Small intestine (tissue), 7 donors: ENCODE results near the gene CERS2. TPM values are rescaled to one million over a fixed set of nuclear protein-coding genes. Genes with fewer than 3 reads are reported as not detected.

ENCODE experiments used
- DNase-seq, 2 donors: peaks; one replicate each; pipeline versions ENCODE4 v3.0.0 to v3.0.0-alpha.2; 2013
- FAIRE-seq: peaks from 2 replicates; lab custom pipeline; 2012; peaks lifted over from hg19 to GRCh38; lab: Jason Lieb, UNC
- H3K27ac ChIP-seq, 3 donors: one replicate each; pipeline ENCODE4 v1.5.1; 2013; ENCODE audit warnings: low read length in 2 of 3, mild to moderate bottlenecking in 2 of 3, control low read depth in 1 of 3, inconsistent platforms in 1 of 3, low read depth in 1 of 3, moderate library complexity in 1 of 3
- H3K27me3 ChIP-seq, 3 donors: one replicate each; pipeline ENCODE4 v1.6.1; 2013; ENCODE audit warnings: low read length in 3 of 3, inconsistent platforms in 1 of 3; ENCODE audit not compliant: control insufficient read depth in 3 of 3, insufficient read depth in 3 of 3
- H3K36me3 ChIP-seq, 3 donors: one replicate each; pipeline ENCODE4 v1.6.1; 2013; ENCODE audit warnings: low read length in 3 of 3, inconsistent platforms in 1 of 3, low read depth in 1 of 3, mild to moderate bottlenecking in 1 of 3, moderate library complexity in 1 of 3; ENCODE audit not compliant: control insufficient read depth in 3 of 3, insufficient read depth in 2 of 3
- H3K4me1 ChIP-seq, 3 donors: one replicate each; pipeline ENCODE4 v1.6.1; 2013; ENCODE audit warnings: low read length in 2 of 3, inconsistent platforms in 1 of 3, low read depth in 1 of 3, mild to moderate bottlenecking in 1 of 3, moderate library complexity in 1 of 3; ENCODE audit not compliant: control insufficient read depth in 3 of 3, insufficient read depth in 2 of 3
- H3K4me3 ChIP-seq, 3 donors: one replicate each; pipeline ENCODE4 v1.5.1; 2013; ENCODE audit warnings: low read length in 3 of 3, control low read depth in 1 of 3, inconsistent platforms in 1 of 3, low read depth in 1 of 3, mild to moderate bottlenecking in 1 of 3, moderate library complexity in 1 of 3
- H3K9me3 ChIP-seq, 2 donors: one replicate each; pipeline ENCODE4 v1.6.1; 2013; ENCODE audit warnings: low read depth in 1 of 2, low read length in 1 of 2; ENCODE audit not compliant: control insufficient read depth in 2 of 2, insufficient read depth in 1 of 2
- WGBS, 3 donors: extraction: QIAGEN DNeasy Blood & Tissue Kit; methylation state at CpG; one replicate each; pipeline ENCODE4 v1.1.7; 2013; 5-methylcytosine and 5-hydroxymethylcytosine counted together
- polyA plus RNA-seq, 4 donors: library from polyadenylated mRNA; stranded (reverse) in 3 of 4; unstranded in 1 of 4; fragments of 200-250 nt in 3 of 4; fragments of 120-200 nt in 1 of 4; gene quantifications; one replicate each; pipeline versions ENCODE4 v1.2.1 to v1.2.3, GENCODE V29; 2013
- donor health status: healthy with polysubstance abuse.
- donor health status: control.
- donor health status: control.
- donor health status: Bipolar disorder and iron deficiency.
- donor health status: healthy.

The CERS2 gene
- polyA plus RNA-seq, 4 donors, result 111 to 366 (median 193) TPM

- H3K36me3 ChIP-seq, result peaks cover 8 to 52% (median 17%) of the 10 kb centered on the region in 3 donors
- H3K9me3 ChIP-seq, result no peaks in the 10 kb centered on the region
- no peak for FAIRE-seq
- peaks cover 0 to 52% (median 4%) of the 10 kb centered on the region in 3 donors for H3K4me1 ChIP-seq
- 73 to 81% (median 76%) methylated on average over 6 of the region's 6 CpGs for WGBS, 3 donors
- peak; percentile 20 to 64 for DNase-seq
- peak overlapping the region; percentile 89 to 92 (median 90) for H3K27ac ChIP-seq
- peak overlapping the region in 2 of 3 donors; percentile 97 to 99 for H3K4me3 ChIP-seq
- H3K27me3 ChIP-seq, result no peaks in the 10 kb centered on the region
Measured at GRCh38 chr1:150971583-150972416, 2.8 kb downstream of the CERS2 start.

- Histone ChIP-seq H3K27ac (peak overlapping the region; percentile 14 to 90 (median 48)), H3K9me3 (no peaks in the 10 kb centered on the region), H3K36me3 (peaks cover 8 to 61% (median 25%) of the 10 kb centered on the region in 3 donors), H3K4me1 (peaks cover 0 to 44% (median 2%) of the 10 kb centered on the region in 3 donors), H3K4me3 (peak overlapping the region in 2 of 3 donors; percentile 33 to 97), H3K27me3 (no peaks in the 10 kb centered on the region)
- no peak for FAIRE-seq
- DNase-seq, result peak; percentile 90 to 91
- WGBS, 3 donors, result 46 to 54% (median 53%) methylated on average over 11 of the region's 11 CpGs
Measured at GRCh38 chr1:150970808-150971582, 3.6 kb downstream of the CERS2 start.

DNA sequence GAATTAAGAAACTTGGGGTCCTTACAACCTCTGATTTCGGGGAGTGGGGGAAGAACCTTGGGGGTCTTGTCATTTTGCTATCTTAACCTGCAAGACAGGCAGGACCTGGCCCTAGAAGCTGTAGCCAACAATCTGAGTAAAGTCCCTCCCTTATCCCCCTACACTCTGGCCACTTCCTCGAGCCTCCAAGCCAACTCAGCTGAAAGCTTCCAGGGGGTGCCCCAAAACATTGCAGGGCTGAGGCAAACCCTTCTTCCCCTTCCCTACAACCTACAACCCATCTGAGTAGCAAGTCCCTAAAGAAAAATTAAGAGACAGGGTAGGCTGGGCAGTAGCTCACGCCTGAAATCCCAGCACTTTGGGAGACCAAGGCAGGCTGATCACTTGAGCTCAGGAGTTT lies 5.0 kb downstream of the CERS2 start:
- Histone ChIP-seq H3K27ac (no peak overlapping the region), H3K4me1 (peaks cover 0 to 39% (median 2%) of the 10 kb centered on the region in 3 donors), H3K36me3 (peaks cover 8 to 72% (median 31%) of the 10 kb centered on the region in 3 donors), H3K27me3 (no peaks in the 10 kb centered on the region), H3K9me3 (no peaks in the 10 kb centered on the region), H3K4me3 (no peak overlapping the region)
- DNase-seq (no peak), FAIRE-seq (no peak)
- WGBS, 3 donors, result 72 to 78% (median 77%) methylated on average over 3 of the region's 3 CpGs

DNA sequence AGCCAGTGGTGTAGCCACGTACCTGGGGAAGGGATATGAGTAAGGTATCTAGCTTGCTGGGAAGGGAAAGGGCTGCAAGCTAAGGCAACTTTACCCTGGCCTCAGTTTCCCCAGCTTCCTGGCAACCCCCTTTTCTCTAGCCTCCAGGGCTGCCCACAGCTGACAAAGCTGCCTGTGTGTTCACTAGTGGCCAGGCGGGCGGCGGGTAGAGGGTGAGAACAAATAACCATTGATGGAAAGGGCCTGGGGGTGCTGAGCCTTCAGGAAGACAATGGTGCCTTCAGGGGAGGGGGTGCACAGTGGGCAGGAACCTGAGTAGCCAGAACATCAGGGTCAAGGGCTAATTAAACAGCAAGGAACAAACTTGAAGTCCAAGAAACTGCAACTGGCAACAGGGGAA lies 6.1 kb downstream of the CERS2 start:
- Histone ChIP-seq H3K4me1 (peaks cover 0 to 37% (median 2%) of the 10 kb centered on the region in 3 donors), H3K36me3 (peaks cover 14 to 82% (median 35%) of the 10 kb centered on the region in 3 donors), H3K4me3 (no peak overlapping the region), H3K9me3 (no peaks in the 10 kb centered on the region), H3K27ac (no peak overlapping the region), H3K27me3 (no peaks in the 10 kb centered on the region)
- no peak for DNase-seq
- no peak for FAIRE-seq
- WGBS, 3 donors, result 95% methylated on average over 4 of the region's 4 CpGs

GRCh38 chr1:150967936-150968335 lies 6.7 kb downstream of the CERS2 start:
- Histone ChIP-seq H3K27me3 (no peaks in the 10 kb centered on the region), H3K27ac (no peak overlapping the region), H3K9me3 (no peaks in the 10 kb centered on the region), H3K36me3 (peaks cover 15 to 86% (median 38%) of the 10 kb centered on the region in 3 donors), H3K4me3 (no peak overlapping the region), H3K4me1 (peaks cover 0 to 34% (median 2%) of the 10 kb centered on the region in 3 donors)
- FAIRE-seq (no peak), DNase-seq (no peak)
- WGBS, 3 donors, result 95 to 98% (median 98%) methylated on average over 13 of the region's 13 CpGs

DNA sequence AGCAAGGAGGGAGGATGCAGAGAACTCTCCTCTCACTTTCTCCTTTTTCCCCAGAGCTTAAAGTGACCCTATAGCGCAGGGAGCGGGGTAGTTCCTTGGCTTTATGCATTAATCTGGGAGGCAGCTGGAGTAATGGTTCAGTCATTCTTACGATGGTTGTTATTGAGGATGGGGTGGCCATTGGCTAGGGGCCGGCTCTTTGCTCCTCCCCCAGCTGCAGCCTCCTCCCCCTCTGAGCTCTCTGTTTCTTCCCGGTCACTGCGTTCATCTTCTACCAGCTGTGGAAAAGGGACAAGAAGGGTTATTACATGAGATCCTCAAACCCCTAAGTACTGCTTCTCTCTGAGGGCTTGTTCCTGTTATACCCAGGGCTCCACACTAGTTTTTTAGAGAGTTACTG lies 8.6 kb downstream of the CERS2 start:
- H3K27me3 ChIP-seq, result no peaks in the 10 kb centered on the region
- no peak overlapping the region for H3K27ac ChIP-seq
- H3K36me3 ChIP-seq, result peaks cover 26 to 87% (median 41%) of the 10 kb centered on the region in 3 donors
- DNase-seq, result no peak
- 64 to 75% (median 69%) methylated on average over 6 of the region's 6 CpGs for WGBS, 3 donors
- no peak for FAIRE-seq
- no peaks in the 10 kb centered on the region for H3K9me3 ChIP-seq
- H3K4me3 ChIP-seq, result no peak overlapping the region
- peaks cover 0 to 15% (median 0%) of the 10 kb centered on the region in 3 donors for H3K4me1 ChIP-seq

- H3K4me1 ChIP-seq, result peaks cover 0 to 11% (median 0%) of the 10 kb centered on the region in 3 donors
- H3K4me3 ChIP-seq, result no peak overlapping the region
- no peak overlapping the region for H3K27ac ChIP-seq
- FAIRE-seq (no peak), DNase-seq (no peak)
- H3K27me3 ChIP-seq, result no peaks in the 10 kb centered on the region
- WGBS, 3 donors, result 86 to 91% (median 88%) methylated on average over 4 of the region's 4 CpGs
- H3K36me3 ChIP-seq, result peaks cover 30 to 87% (median 41%) of the 10 kb centered on the region in 3 donors
- H3K9me3 ChIP-seq, result no peaks in the 10 kb centered on the region
Measured at GRCh38 chr1:150965605-150966004, 9.0 kb downstream of the CERS2 start.

GRCh38 chr1:150964164-150964489 lies 10.5 kb downstream of the CERS2 start:
- FAIRE-seq (no peak), DNase-seq (no peak)
- Histone ChIP-seq H3K27ac (no peak overlapping the region), H3K36me3 (peaks cover 38 to 87% (median 47%) of the 10 kb centered on the region in 3 donors), H3K4me3 (no peak overlapping the region), H3K9me3 (no peaks in the 10 kb centered on the region), H3K4me1 (no peaks in the 10 kb centered on the region), H3K27me3 (no peaks in the 10 kb centered on the region)
- 82 to 88% (median 83%) methylated on average over 5 of the region's 5 CpGs for WGBS, 3 donors
